Subcutaneous adipose tissue (tissue), 4 donors: ENCODE measurements around the gene FUT8. TPM values are rescaled to one million over a fixed set of nuclear protein-coding genes. Genes with fewer than 3 reads are reported as not detected.

ENCODE experiments used
- total RNA-seq, 4 donors: library from RNA; depleted of rRNA; stranded (reverse); fragments of >200 nt; gene quantifications; one replicate each; pipeline ENCODE4 v1.1.0, GENCODE V29; 2016
- TF ChIP-seq, protein P1 (sequence below): fragments of 450-650 bp; IDR thresholded peaks from one replicate; pipeline ENCODE4 v1.5.1; 2016; ENCODE audit warnings: low read depth, mild to moderate bottlenecking, control low read depth, antibody characterized with exemption, moderate library complexity

FUT8 gene
- total RNA-seq, 4 donors from 2014 or later = 21.8 to 33.3 (median 24.7) TPM

DNA sequence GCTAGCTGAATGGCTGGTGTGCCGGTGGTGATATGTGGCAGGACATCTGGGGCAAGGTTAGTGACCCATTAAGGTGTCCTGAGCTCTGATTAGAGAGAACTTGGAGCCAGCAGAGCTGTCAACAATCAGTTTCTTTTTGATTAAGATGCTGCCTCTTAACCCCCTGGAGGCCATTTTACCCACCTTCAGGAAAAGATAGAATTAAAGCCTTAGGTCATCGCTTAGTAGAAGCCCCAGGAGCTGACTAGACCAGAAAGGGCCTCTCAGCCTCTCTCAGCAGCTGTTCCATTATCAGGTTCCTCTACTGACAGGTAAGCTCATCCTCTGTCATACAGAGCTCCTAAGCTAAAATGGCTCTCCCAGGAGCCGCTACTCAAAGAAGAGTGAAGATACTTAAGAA is 339.0 kb downstream of the FUT8 start:
- TF ChIP-seq, protein P1, sequence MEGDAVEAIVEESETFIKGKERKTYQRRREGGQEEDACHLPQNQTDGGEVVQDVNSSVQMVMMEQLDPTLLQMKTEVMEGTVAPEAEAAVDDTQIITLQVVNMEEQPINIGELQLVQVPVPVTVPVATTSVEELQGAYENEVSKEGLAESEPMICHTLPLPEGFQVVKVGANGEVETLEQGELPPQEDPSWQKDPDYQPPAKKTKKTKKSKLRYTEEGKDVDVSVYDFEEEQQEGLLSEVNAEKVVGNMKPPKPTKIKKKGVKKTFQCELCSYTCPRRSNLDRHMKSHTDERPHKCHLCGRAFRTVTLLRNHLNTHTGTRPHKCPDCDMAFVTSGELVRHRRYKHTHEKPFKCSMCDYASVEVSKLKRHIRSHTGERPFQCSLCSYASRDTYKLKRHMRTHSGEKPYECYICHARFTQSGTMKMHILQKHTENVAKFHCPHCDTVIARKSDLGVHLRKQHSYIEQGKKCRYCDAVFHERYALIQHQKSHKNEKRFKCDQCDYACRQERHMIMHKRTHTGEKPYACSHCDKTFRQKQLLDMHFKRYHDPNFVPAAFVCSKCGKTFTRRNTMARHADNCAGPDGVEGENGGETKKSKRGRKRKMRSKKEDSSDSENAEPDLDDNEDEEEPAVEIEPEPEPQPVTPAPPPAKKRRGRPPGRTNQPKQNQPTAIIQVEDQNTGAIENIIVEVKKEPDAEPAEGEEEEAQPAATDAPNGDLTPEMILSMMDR = no peak

DNA sequence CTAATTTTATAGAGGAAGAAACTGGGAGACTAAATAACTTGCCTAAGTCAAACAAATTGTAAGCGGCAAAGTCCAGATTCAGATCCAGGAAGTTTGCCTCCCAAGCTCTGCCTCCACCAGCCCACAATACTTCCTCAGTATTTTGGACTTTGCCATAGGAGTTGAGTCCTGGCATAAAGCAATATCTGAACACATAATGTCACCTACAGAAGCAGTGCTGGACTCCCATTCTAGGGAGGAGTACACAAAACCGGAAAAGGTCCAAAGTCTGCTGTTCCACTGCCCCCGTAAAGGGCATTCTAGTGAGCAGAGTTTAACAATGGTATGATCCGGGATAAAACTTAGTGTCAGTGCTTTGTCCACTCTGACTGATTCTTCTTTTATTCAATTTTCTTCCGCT is 340.5 kb downstream of the FUT8 start:
- TF ChIP-seq, protein P1 = no peak

- TF ChIP-seq, protein P1 = no peak
Observed at GRCh38 chr14:65755331-65755730, 342.8 kb downstream of the FUT8 start.

DNA sequence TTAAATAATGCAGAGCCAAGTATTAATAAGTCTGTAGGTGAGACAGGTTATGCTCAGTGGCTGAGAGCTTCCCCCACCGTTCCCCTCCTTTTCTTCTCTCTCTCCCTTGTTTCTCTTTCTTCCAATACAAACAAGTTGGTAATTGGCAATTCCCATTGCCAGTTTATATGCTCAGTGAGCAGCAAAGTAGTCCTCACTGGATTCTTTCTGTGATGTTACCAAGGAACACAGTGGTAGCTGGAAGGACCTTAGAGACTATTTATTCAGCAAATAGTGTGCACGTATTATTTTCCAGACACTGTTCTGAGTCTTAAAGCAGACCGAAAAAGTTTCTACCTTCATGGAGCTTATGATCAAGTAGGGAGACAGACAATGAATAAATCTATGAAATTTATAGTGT is 344.4 kb downstream of the FUT8 start:
- TF ChIP-seq, protein P1 = no peak

DNA sequence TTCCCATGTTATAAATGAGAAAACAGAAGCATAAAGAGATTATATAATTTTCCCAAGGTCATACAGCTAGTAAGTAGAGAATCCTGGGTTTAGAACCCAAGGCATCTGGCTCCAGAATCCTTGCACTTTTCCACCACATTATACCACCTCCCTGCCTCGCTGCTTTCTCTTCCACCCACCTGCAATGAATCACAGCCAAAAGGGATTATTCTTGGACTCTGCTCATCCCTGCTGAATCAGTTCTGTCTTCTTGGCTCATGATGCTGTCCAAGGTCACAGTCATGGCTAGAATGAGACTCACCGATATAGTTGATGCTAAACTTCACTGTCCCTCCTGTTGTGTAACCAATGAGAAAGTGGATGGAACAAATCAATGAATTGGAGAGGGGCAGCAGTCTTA is 356.6 kb downstream of the FUT8 start:
- TF ChIP-seq, protein P1 = no peak

- TF ChIP-seq, protein P1 = no peak
Observed at GRCh38 chr14:65770681-65771080, 358.2 kb downstream of the FUT8 start.

- TF ChIP-seq, protein P1 = no peak
Observed at GRCh38 chr14:65771271-65771670, 358.7 kb downstream of the FUT8 start.
